A673 (cell line): ENCODE results near the gene XPOT.
"Not testable (repeated sequence)": the region's sequence is repeated elsewhere in the genome, so short reads cannot be mapped to it uniquely, and the experiment has no call there.

Experiments
- EZH2 ChIP-seq: fragments of 200-600 bp; sonication (generic); IDR thresholded peaks from 2 replicates; pipeline ENCODE4 v1.6.1; 2017; ENCODE audit warnings: borderline replicate concordance, low read depth, mild to moderate bottlenecking, mixed read lengths, antibody characterized with exemption, low read length; ENCODE audit not compliant: poor library complexity, severe bottlenecking
- TF ChIP-seq, protein P1 (sequence below): fragments of 300-800, 200-600 bp; sonication (generic); conservative IDR thresholded peaks from 2 replicates; pipeline ENCODE4 v1.5.1; 2017; ENCODE audit warnings: low read depth, mild to moderate bottlenecking, antibody characterized with exemption, low read length, moderate library complexity, mixed read lengths

DNA sequence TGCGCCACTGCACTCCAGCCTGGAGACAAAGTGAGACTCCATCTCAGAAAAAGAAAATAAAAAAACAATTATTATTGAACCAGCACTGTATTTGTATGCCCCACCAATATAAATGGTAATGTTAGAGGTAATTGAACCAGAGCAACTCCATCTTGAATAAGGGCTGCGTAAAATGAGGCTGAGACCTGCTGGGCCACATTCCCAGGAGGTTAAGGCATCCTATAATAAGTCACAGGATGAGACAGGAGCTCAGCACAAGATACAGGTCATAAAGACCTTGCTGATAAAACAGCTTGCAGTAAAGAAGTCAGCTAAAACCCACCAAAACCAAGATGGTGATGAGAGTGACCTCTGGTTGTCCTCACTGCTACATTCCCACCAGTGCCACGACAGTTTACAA, 43.0 kb upstream of the XPOT start:
- TF ChIP-seq, protein P1, sequence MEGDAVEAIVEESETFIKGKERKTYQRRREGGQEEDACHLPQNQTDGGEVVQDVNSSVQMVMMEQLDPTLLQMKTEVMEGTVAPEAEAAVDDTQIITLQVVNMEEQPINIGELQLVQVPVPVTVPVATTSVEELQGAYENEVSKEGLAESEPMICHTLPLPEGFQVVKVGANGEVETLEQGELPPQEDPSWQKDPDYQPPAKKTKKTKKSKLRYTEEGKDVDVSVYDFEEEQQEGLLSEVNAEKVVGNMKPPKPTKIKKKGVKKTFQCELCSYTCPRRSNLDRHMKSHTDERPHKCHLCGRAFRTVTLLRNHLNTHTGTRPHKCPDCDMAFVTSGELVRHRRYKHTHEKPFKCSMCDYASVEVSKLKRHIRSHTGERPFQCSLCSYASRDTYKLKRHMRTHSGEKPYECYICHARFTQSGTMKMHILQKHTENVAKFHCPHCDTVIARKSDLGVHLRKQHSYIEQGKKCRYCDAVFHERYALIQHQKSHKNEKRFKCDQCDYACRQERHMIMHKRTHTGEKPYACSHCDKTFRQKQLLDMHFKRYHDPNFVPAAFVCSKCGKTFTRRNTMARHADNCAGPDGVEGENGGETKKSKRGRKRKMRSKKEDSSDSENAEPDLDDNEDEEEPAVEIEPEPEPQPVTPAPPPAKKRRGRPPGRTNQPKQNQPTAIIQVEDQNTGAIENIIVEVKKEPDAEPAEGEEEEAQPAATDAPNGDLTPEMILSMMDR = not testable (repeated sequence)
- not testable (repeated sequence) for TF ChIP-seq EZH2
